Coronary artery (tissue), 2 donors: Measurements from ENCODE around the gene KCND2.
"Not testable (repeated sequence)": the region's sequence is repeated elsewhere in the genome, so short reads cannot be mapped to it uniquely, and the experiment has no call there.

ENCODE experiments used
- DNase-seq: peaks from one replicate; pipeline ENCODE4 v3.0.0-alpha.2; 2017; ENCODE audit warnings: low spot score
- H3K27ac ChIP-seq, 2 donors: fragments of 200-600 bp; sonication (generic); one replicate each; pipeline ENCODE4 v1.5.1; 2016 to 2019
- H3K4me3 ChIP-seq: fragments of 200-600 bp; sonication (generic); 2 replicates; pipeline ENCODE4 v1.5.1; 2016; ENCODE audit warnings: mild to moderate bottlenecking, moderate library complexity
- CTCF ChIP-seq: fragments of 200-600 bp; sonication (generic); IDR thresholded peaks from one replicate; pipeline ENCODE4 v1.5.1; 2019; ENCODE audit warnings: antibody characterized with exemption

KCND2 gene

GRCh38 chr7:120770206-120770605 is 497.2 kb downstream of the KCND2 start:
- DNase-seq, result no peak
- TF ChIP-seq CTCF, result no peak
- no peak overlapping the region for H3K27ac ChIP-seq

GRCh38 chr7:120774481-120774880 is 501.5 kb downstream of the KCND2 start:
- no peak overlapping the region for H3K4me3 ChIP-seq
- DNase-seq, result no peak
- no peak for TF ChIP-seq CTCF
- no peak overlapping the region for H3K27ac ChIP-seq

More at GRCh38 chr7:120770206-120770605, 497.2 kb downstream of the KCND2 start:
- H3K4me3 ChIP-seq, result no peak overlapping the region

GRCh38 chr7:120775755-120776154 is 502.8 kb downstream of the KCND2 start:
- no peak for DNase-seq
- TF ChIP-seq CTCF, result no peak
- H3K27ac ChIP-seq, result no peak overlapping the region
- H3K4me3 ChIP-seq, result no peak overlapping the region

GRCh38 chr7:120779078-120779477 is 506.1 kb downstream of the KCND2 start:
- not testable (repeated sequence) for H3K27ac ChIP-seq, DNase-seq, H3K4me3 ChIP-seq

GRCh38 chr7:120780451-120780850 is 507.5 kb downstream of the KCND2 start:
- not testable (repeated sequence) for H3K4me3 ChIP-seq, H3K27ac ChIP-seq, DNase-seq

GRCh38 chr7:120780938-120781337 is 508.0 kb downstream of the KCND2 start:
- no peak for DNase-seq
- TF ChIP-seq CTCF, result no peak
- Histone ChIP-seq H3K27ac (no peak overlapping the region), H3K4me3 (no peak overlapping the region)

- H3K27ac ChIP-seq, DNase-seq, H3K4me3 ChIP-seq: not testable (repeated sequence)
Observed at GRCh38 chr7:120781924-120782323, 508.9 kb downstream of the KCND2 start.

- no peak for DNase-seq
- no peak for TF ChIP-seq CTCF
- H3K27ac ChIP-seq, result no peak overlapping the region
- no peak overlapping the region for H3K4me3 ChIP-seq
Observed at GRCh38 chr7:120783273-120783672, 510.3 kb downstream of the KCND2 start.

- H3K4me3 ChIP-seq, result no peak overlapping the region
- no peak for DNase-seq
- no peak overlapping the region for H3K27ac ChIP-seq
- no peak for TF ChIP-seq CTCF
Observed at GRCh38 chr7:120783721-120784120, 510.7 kb downstream of the KCND2 start.
